Spleen (tissue), 11 donors: Measurements from ENCODE around the gene TNP2. TPM values are rescaled to one million over a fixed set of nuclear protein-coding genes. Genes with fewer than 3 reads are reported as not detected.

Source experiments
- DNase-seq: peaks from one replicate; pipeline ENCODE4 v3.0.0-alpha.2; 2020
- H3K27ac ChIP-seq, 8 donors: fragments of 200-600 bp; sonication (generic) in 7 of 8; 1 replicate in 4 of 8; 2 replicates in 4 of 8; pipeline versions ENCODE4 v1.5.0 to v1.8.0; 2016 to 2021; ENCODE audit warnings: inconsistent platforms in 4 of 8, mild to moderate bottlenecking in 4 of 8, moderate library complexity in 1 of 8
- H3K27me3 ChIP-seq, 7 donors: fragments of 200-600 bp; sonication (generic) in 6 of 7; replicated peaks in 1 of 7; 1 replicate in 4 of 7; 2 replicates in 3 of 7; pipeline versions ENCODE4 v1.5.0 to v1.8.0; 2016 to 2021; ENCODE audit warnings: inconsistent platforms in 3 of 7, mild to moderate bottlenecking in 1 of 7
- H3K36me3 ChIP-seq, 6 donors: fragments of 200-600 bp; sonication (generic) in 5 of 6; 1 replicate in 4 of 6; 2 replicates in 2 of 6; pipeline versions ENCODE4 v1.5.0 to v1.8.0; 2016 to 2021; ENCODE audit warnings: inconsistent platforms in 2 of 6
- H3K4me1 ChIP-seq, 6 donors: fragments of 200-600 bp; sonication (generic) in 5 of 6; 1 replicate in 3 of 6; 2 replicates in 3 of 6; pipeline versions ENCODE4 v1.5.0 to v1.8.0; 2016 to 2021; ENCODE audit warnings: inconsistent platforms in 3 of 6
- H3K4me3 ChIP-seq, 8 donors: fragments of 200-600 bp; sonication (generic) in 7 of 8; 1 replicate in 4 of 8; 2 replicates in 4 of 8; pipeline versions ENCODE4 v1.5.0 to v1.8.0; 2016 to 2021; ENCODE audit warnings: inconsistent platforms in 4 of 8, mild to moderate bottlenecking in 4 of 8, moderate library complexity in 2 of 8
- H3K9me3 ChIP-seq, 8 donors: fragments of 200-600 bp; sonication (generic) in 7 of 8; 1 replicate in 4 of 8; 2 replicates in 4 of 8; pipeline versions ENCODE4 v1.5.0 to v1.8.0; 2016 to 2021; ENCODE audit warnings: inconsistent platforms in 4 of 8
- CTCF ChIP-seq, 11 experiments: fragments of 200-600 bp in 7 of 11; fragments of 450-650 bp in 4 of 11; sonication (generic) in 4 of 11; IDR thresholded peaks in 8 of 11; conservative IDR thresholded peaks in 3 of 11; 1 replicate in 7 of 11; 2 replicates in 4 of 11; pipeline versions ENCODE4 v1.4.0 to v1.8.0; 2016 to 2021; ENCODE audit warnings: antibody characterized with exemption in 11 of 11, inconsistent platforms in 4 of 11, mild to moderate bottlenecking in 1 of 11
- POLR2A ChIP-seq, 3 donors: fragments of 450-650 bp; IDR thresholded peaks; one replicate each; pipeline ENCODE4 v1.5.1; 2017; ENCODE audit warnings: antibody characterized with exemption in 3 of 3, mild to moderate bottlenecking in 1 of 3
- POLR2AphosphoS5 ChIP-seq, 3 donors: sonication (generic); formaldehyde crosslinking; IDR thresholded peaks; one replicate each; pipeline ENCODE4 v1.5.1; 2017; ENCODE audit warnings: antibody characterized with exemption in 3 of 3
- WGBS, 5 donors: extraction: QIAGEN DNeasy Blood & Tissue Kit in 3 of 5; methylation state at CpG; one replicate each; pipeline versions ENCODE4 v1.1.5 to v1.1.7; 2013 to 2018; 5-methylcytosine and 5-hydroxymethylcytosine counted together
- intact Hi-C: fragments of 100-400 bp; cut with DNase I; formaldehyde crosslinking; loops from one replicate; pipeline ENCODE4 v1.15.0; 2023; ENCODE audit warnings: low total_unique reads
- polyA plus RNA-seq, 3 donors: library from polyadenylated mRNA; stranded (reverse); fragments of 200-250 nt; gene quantifications; one replicate each; pipeline ENCODE4 v1.2.1, GENCODE V29; 2013
- total RNA-seq, 7 donors: library from RNA; depleted of rRNA in 3 of 7; stranded (reverse); fragments of >200 nt in 3 of 7; fragmentation: NEBNext Ultra II Directional in 4 of 7; extraction: Animal tissue kit (Norgen Biotek cat#: 25700) in 4 of 7; gene quantifications; one replicate each; pipeline versions ENCODE4 v1.1.0 to v1.2.1, GENCODE V29; 2016 to 2021
- donor health status: healthy with polysubstance abuse.
- donor health status: DM: no; HTN: no; CAD: no; lungs with moderate emphysema.
- donor health status: DM: no; HTN: no; CAD: no.
- donor health status: Bipolar disorder and iron deficiency.
- donor health status: healthy.
- donor health status: DM: no; HTN: no; CAD: no.
- donor health status: DM: yes; HTN: yes; CAD: no.

TNP2 gene
- total and polyA plus RNA-seq, 10 donors = not detected

GRCh38 chr16:11255737-11256660 lies 13.1 kb downstream of the TNP2 start, which contains the start of gene SOCS1:
TSS of gene SOCS1 (minus strand) at chr16:11256204. CDS start at chr16:11255478, 726 bp downstream.
- peak within 1 kb of the TSS; percentile 61 to 97 (median 89) for H3K4me3 ChIP-seq
- peak within 1 kb of the TSS; percentile 85 to 99 (median 97) for H3K27ac ChIP-seq
- peaks cover 31 to 76% (median 65%) of the 10 kb centered on the region in 6 donors for H3K4me1 ChIP-seq
- H3K27me3 ChIP-seq = peaks cover 0 to 8% (median 0%) of the 10 kb centered on the region in 7 donors
- WGBS, 5 donors = 0 to 1% (median 0%) methylated on average over 44 to 100 of the region's 100 CpGs
- peaks cover 0 to 38% (median 0%) of the 10 kb centered on the region in 6 donors for H3K36me3 ChIP-seq
- peak; percentile 96 for DNase-seq
- no peaks in the 10 kb centered on the region for H3K9me3 ChIP-seq
- TF ChIP-seq CTCF (IDR thresholded peaks at IDR 0.05 in 8 of 11, conservative IDR thresholded peaks at IDR 0.05 in 3 of 11) (peak; percentile 79 to 97 (median 94)), POLR2AphosphoS5 (IDR thresholded peaks at IDR 0.05) (peak; percentile 97 to 98 (median 97)), POLR2A (IDR thresholded peaks at IDR 0.05) (peak; percentile 5 to 99 (median 82))
- intact Hi-C loops = loop anchor here (5.0 kb wide), 2 partner anchors 101 to 294 kb away; no protein-coding TSS in a partner anchor

DNA sequence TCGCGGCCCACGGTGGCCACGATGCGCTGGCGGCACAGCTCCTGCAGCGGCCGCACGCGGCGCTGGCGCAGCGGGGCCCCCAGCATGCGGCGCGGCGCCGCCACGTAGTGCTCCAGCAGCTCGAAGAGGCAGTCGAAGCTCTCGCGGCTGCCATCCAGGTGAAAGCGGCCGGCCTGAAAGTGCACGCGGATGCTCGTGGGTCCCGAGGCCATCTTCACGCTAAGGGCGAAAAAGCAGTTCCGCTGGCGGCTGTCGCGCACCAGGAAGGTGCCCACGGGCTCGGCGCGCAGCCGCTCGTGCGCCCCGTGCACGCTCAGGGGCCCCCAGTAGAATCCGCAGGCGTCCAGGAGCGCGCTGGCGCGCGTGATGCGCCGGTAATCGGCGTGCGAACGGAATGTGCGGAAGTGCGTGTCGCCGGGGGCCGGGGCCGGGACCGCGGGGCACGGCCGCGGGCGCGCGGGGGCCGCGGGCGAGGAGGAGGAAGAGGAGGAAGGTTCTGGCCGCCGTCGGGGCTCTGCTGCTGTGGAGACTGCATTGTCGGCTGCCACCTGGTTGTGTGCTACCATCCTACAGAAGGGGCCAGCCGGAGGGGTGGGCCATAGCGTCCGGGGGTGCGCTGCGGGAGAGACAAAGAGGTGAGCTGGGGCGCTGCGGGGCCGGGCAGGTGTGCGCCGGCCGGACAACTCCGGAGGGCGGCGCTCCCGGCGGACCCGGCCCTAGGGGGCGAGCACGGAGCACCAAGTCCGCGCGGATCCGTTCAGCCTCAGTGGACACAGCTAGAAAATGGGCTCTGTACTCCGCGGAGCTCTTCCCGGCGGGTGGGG lies 14.0 kb downstream of the TNP2 start:
- TF ChIP-seq CTCF (IDR thresholded peaks at IDR 0.05 in 8 of 11, conservative IDR thresholded peaks at IDR 0.05 in 3 of 11) (peak in 1 of 11 experiments; percentile 20), POLR2A (IDR thresholded peaks at IDR 0.05) (no peak), POLR2AphosphoS5 (IDR thresholded peaks at IDR 0.05) (peak; percentile 21 to 74 (median 52))
- Histone ChIP-seq H3K9me3 (no peaks in the 10 kb centered on the region), H3K27me3 (peaks cover 0 to 8% (median 0%) of the 10 kb centered on the region in 7 donors), H3K36me3 (peaks cover 0 to 38% (median 0%) of the 10 kb centered on the region in 6 donors), H3K4me3 (peak overlapping the region; percentile 61 to 97 (median 89)), H3K4me1 (peaks cover 31 to 76% (median 65%) of the 10 kb centered on the region in 6 donors), H3K27ac (peak overlapping the region; percentile 85 to 99 (median 97))
- intact Hi-C loops = loop anchor here (5.0 kb wide), 2 partner anchors 102 to 293 kb away; no protein-coding TSS in a partner anchor
- 1 to 3% (median 2%) methylated on average over 60 to 105 of the region's 105 CpGs for WGBS, 5 donors
- DNase-seq = no peak

DNA sequence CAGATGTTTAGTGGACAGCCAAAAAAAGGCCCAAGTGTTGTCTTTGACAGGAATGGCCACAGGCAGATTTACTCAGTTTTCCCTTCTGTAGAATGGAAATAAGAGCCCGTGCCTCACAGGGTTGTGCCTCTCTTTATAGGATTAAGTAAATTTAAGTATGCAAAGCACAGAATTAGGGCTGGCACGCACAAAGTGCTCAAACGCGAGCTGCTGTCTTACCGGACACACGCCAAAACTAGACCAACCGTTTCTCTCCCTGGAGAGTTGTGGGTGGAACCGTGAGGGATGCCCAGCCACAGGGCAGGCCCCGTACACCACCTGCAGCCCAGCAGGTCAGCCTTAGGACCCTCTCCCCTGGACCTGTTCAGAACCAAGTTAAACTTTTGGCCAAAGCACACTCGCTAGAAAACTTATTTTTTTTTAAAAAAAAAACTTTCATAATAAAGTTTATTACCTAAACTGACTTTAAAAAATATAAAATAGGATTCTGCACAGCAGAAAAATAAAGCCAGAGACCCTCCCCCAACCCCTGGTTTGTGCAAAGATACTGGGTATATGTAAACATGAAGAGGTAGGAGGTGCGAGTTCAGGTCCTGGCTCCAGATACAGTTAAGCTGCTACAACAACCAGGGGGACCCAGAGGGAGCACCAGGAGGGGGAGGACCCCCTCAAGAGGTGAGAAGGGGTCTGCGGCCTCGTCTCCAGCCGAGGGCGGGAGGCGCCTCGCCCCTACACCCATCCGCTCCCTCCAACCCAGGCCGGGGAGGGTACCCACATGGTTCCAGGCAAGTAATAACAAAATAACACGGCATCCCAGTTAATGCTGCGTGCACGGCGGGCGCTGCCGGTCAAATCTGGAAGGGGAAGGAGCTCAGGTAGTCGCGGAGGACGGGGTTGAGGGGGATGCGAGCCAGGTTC lies 14.9 kb downstream of the TNP2 start:
- peaks cover 0 to 38% (median 0%) of the 10 kb centered on the region in 6 donors for H3K36me3 ChIP-seq
- DNase-seq = no peak
- no peak for TF ChIP-seq POLR2AphosphoS5 (IDR thresholded peaks at IDR 0.05)
- TF ChIP-seq POLR2A (IDR thresholded peaks at IDR 0.05) = no peak
- TF ChIP-seq CTCF (IDR thresholded peaks at IDR 0.05 in 8 of 11, conservative IDR thresholded peaks at IDR 0.05 in 3 of 11) = no peak
- H3K27me3 ChIP-seq = peaks cover 0 to 8% (median 0%) of the 10 kb centered on the region in 7 donors
- peaks cover 31 to 74% (median 60%) of the 10 kb centered on the region in 6 donors for H3K4me1 ChIP-seq
- H3K9me3 ChIP-seq = no peaks in the 10 kb centered on the region
- peak overlapping the region in 7 of 8 donors; percentile 85 to 99 (median 97) for H3K27ac ChIP-seq
- 43 to 63% (median 55%) methylated on average over 27 to 29 of the region's 29 CpGs for WGBS, 5 donors
- H3K4me3 ChIP-seq = peak overlapping the region; percentile 61 to 97 (median 89)
- intact Hi-C loops = no loop called here
